GM20000 (cell line): ENCODE results near the gene PHACTR1.

Experiments used
- DNase-seq: peaks from one replicate; pipeline ENCODE4 v3.0.0; 2012; ENCODE audit warnings: low spot score
- TF ChIP-seq, protein P1 (sequence below): IDR thresholded peaks from 2 replicates; pipeline ENCODE4 v1.5.1; 2012; ENCODE audit warnings: mild to moderate bottlenecking, control low read depth; ENCODE audit errors: extremely low read depth, missing control alignments

Gene PHACTR1

DNA sequence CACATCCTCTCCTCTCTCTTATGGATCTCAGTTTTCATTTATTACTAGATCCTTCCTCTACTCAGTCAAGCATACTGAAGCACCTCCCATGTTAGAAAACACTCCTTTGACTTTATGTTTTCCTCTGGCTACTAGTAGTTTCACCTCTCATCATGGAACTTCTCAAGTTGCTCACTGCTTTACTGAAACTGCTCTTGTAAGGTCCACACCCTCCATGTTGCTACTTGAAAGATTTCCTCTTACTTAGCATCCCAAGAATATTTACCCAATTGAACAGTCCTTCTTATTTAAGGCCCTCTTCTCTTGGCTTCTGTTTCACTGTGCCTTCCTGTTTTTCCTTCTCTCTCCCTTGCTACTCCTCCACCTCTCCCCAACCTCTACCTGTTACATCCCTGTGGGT, 381.4 kb downstream of the PHACTR1 start:
- TF ChIP-seq, protein P1, sequence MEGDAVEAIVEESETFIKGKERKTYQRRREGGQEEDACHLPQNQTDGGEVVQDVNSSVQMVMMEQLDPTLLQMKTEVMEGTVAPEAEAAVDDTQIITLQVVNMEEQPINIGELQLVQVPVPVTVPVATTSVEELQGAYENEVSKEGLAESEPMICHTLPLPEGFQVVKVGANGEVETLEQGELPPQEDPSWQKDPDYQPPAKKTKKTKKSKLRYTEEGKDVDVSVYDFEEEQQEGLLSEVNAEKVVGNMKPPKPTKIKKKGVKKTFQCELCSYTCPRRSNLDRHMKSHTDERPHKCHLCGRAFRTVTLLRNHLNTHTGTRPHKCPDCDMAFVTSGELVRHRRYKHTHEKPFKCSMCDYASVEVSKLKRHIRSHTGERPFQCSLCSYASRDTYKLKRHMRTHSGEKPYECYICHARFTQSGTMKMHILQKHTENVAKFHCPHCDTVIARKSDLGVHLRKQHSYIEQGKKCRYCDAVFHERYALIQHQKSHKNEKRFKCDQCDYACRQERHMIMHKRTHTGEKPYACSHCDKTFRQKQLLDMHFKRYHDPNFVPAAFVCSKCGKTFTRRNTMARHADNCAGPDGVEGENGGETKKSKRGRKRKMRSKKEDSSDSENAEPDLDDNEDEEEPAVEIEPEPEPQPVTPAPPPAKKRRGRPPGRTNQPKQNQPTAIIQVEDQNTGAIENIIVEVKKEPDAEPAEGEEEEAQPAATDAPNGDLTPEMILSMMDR = no peak
- DNase-seq = no peak

DNA sequence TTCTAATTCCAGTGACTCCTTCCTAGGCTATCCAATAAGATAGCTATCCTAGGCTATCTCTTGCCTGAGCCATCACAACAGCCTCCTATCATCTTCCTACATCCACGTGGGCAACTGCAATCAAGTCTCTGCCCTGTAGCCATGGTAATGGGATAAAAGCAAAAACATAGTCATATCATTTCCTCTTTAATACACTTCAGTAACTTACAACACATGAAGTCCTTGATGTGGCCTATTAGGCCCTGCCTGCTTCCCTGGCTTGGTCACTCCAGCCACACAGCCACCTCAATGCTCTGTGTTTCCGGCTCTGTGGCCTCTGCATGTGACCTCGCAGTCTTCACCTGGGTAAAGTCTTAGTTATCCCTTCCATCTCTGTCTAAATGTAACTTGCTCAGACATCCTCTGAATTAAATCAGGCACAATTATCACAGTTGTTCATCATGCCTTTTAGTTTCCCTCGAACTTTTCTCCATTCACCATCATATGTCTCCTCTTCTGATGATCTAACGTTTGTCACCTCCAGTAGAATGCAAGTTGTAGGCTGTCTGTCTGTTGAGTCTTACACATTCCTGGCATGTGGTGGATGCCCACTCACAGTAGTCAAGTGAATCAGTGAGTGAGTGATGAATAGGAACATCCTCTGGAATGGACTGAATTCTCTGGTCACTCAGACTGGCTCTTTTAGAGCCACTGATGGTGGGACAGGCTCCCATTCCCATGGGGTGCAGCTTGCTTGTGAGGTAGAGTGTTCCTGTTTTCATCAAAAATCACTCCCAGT, 382.4 kb downstream of the PHACTR1 start:
- DNase-seq = no peak
- TF ChIP-seq, protein P1 = no peak

DNA sequence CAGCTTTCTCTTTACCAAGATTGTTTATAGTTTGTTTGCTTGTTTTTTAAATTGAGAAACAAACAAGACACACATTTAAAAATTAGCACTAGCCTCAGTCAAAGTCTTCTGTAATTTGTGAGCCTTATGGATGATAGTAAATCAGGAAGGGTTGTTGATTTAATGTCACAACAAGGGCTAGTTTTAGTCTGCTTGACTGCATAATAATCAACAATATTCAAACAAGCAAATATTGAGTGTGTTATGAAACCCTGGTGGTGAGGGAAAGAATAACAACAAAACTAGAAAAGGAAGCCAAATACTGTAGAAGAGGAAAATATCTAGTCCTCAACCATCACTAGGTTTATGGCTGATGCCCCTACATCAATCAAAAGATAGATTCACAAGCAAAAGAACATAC, 383.2 kb downstream of the PHACTR1 start:
- DNase-seq = no peak
- TF ChIP-seq, protein P1 = no peak

GRCh38 chr6:13101409-13101808, 384.8 kb downstream of the PHACTR1 start:
- no peak for DNase-seq
- TF ChIP-seq, protein P1 = no peak

- TF ChIP-seq, protein P1 = no peak
- no peak for DNase-seq
Observed at GRCh38 chr6:13101985-13102384, 385.4 kb downstream of the PHACTR1 start.

GRCh38 chr6:13103169-13103568, 386.6 kb downstream of the PHACTR1 start:
- TF ChIP-seq, protein P1 = no peak
- DNase-seq = no peak

DNA sequence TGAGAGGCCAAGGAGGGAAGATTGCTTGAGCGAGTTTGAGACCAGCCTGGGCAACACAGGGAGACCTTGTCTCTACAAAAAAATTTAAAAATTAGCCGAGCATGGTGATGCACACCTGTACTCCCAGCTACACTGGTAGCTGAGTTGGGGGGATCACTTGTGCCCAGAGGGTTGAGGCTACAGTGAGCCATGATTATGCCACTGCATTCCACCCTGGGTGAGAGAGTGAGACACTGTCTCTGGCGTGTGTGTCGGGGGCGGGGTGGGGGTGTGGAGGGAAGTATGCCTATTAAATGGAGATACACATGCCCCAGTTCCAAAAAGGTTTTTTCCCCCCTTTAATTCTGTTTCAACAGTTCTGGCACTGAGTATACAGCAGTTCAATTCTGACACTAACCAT, 388.6 kb downstream of the PHACTR1 start:
- DNase-seq = no peak
- TF ChIP-seq, protein P1 = no peak
